T-helper 17 cell (primary cell): Measurements from ENCODE around the gene ELOVL5. TPM values are rescaled to one million over a fixed set of nuclear protein-coding genes. Genes with fewer than 3 reads are reported as not detected.
A peak's percentile ranks its signal among the peaks of the same experiment; 100 is the strongest.
"Not testable (repeated sequence)": the region's sequence is repeated elsewhere in the genome, so short reads cannot be mapped to it uniquely, and the experiment has no call there.

Source experiments
- ATAC-seq: fragments of 150-1000 bp; cut with Tn5 transposase; 2 replicates; pipeline ENCODE4 v1.10.0; 2021; ENCODE audit warnings: mild to moderate bottlenecking, moderate library complexity
- DNase-seq, 3 donors: peaks; one replicate each; pipeline versions ENCODE4 v3.0.0 to v3.0.0-alpha.2; 2020 to 2021
- H3K9me3 ChIP-seq: one replicate; pipeline ENCODE4 v1.7.0; 2013; ENCODE audit warnings: low read length, mild to moderate bottlenecking; ENCODE audit not compliant: control insufficient read depth, poor library complexity, severe bottlenecking
- H3K27ac Mint-ChIP-seq: one replicate; pipeline ENCODE4 v1.8.0; 2022; ENCODE audit warnings: mild to moderate bottlenecking, moderate library complexity, mixed read lengths
- H3K27me3 Mint-ChIP-seq: one replicate; pipeline ENCODE4 v1.8.0; 2022; ENCODE audit warnings: mixed read lengths
- H3K36me3 Mint-ChIP-seq: one replicate; pipeline ENCODE4 v1.8.0; 2022; ENCODE audit warnings: low read depth, mixed read lengths
- H3K4me1 Mint-ChIP-seq: one replicate; pipeline ENCODE4 v1.8.0; 2022; ENCODE audit warnings: mild to moderate bottlenecking, mixed read lengths
- H3K4me3 Mint-ChIP-seq: one replicate; pipeline ENCODE4 v1.8.0; 2022; ENCODE audit warnings: mild to moderate bottlenecking, moderate library complexity, mixed read lengths
- total RNA-seq, 4 donors: library from RNA in 2 of 4; stranded (reverse) in 2 of 4; gene quantifications; one replicate each; pipeline ENCODE4 v1.2.3 and lab custom pipeline; 2022 to 2026

The ELOVL5 gene
- total RNA-seq, 2 donors from 2014 or later = 121 to 147 TPM

DNA sequence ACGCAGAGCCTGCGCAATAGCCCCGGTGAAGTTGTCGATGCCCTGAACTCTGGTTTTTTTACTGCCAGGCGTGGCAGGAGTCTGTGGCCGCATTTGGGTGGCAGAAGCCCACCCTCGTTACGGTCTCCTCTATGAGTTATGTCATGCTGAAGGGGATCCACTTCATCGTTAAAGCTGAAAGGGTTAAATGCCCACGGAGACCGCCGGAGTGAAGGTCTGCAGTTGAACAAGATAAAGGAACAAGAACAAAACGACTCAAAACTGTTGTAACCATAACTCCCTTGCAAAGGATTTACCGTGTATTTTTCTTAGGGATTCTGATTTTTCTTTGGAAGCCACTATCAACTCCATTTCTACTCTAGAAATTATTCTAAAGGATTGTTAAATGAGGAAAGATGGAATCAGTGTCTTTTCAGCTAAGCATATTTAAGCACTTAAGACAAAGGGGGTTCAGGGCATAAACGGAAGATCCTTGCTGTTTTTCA, 501 bp upstream of the ELOVL5 start:
- DNase-seq = no peak
- H3K4me1 Mint-ChIP-seq = peaks cover 41% of the 10 kb centered on the region
- peak overlapping the region; percentile 95 for H3K4me3 Mint-ChIP-seq
- ATAC-seq = no peak
- no peaks in the 10 kb centered on the region for H3K9me3 ChIP-seq
- peaks cover 3% of the 10 kb centered on the region for H3K36me3 Mint-ChIP-seq
- peak overlapping the region; percentile 96 for H3K27ac Mint-ChIP-seq
- H3K27me3 Mint-ChIP-seq = no peaks in the 10 kb centered on the region

DNA sequence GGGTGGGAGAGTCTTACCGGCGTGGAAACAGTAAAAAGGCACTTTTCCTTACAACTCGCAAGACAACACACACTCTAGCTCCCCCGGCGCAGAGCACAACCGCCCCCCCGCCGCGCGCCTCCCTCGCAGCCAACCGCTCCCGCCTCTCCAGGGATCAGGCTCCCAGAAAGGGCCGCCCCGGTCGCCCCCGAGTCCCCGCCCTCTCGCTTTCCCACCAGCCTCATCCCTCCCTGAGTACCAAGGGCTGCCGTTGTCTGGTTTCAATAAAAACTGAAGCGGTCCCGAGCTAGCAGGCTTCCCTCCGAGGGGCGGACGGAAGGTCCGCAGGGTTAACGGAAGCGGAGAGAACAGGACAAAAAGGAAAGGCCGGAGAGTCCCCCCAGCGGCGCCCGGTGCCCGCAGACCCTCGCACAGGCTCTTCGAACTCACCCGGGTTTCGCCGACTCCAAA, 804 bp downstream of the ELOVL5 start:
- peak; percentile 33 to 56 (median 52) for DNase-seq
- Mint-ChIP-seq H3K4me3 (peak overlapping the region; percentile 95), H3K36me3 (peaks cover 3% of the 10 kb centered on the region), H3K4me1 (peaks cover 51% of the 10 kb centered on the region), H3K27me3 (no peaks in the 10 kb centered on the region), H3K27ac (peak overlapping the region; percentile 96)
- no peaks in the 10 kb centered on the region for H3K9me3 ChIP-seq
- peak; percentile 10 for ATAC-seq

DNA sequence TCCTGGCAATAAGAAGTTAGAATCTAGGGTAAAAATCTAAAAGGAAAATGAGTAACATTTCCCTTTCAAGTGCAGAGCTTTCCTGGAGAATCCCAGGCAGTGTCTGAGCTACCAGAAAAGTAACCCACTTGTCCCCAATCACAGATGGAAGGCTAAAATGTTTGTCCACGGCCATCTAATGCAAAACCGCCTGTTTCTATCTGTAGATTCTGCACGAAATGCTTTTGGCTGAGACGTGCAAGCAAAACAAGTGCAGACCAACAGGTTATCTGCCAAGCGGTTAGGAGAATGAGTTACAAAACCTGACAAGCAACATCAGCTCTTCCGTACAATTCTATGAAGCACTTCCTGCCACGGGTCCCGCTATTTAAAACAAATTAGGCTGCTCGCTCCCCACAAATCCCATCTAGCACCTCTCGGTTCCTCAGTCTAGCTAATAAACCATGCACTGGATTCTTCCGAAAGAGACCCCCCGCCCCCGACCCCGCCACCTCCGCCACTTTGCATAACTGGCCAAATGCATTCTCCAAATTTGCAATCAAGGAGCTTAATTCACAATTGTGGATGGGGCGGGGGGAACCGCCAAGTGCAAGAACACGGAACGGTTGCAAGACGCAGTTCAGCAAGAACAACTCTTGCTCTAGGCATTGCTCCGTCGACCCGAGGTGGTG, 1.4 kb downstream of the ELOVL5 start:
- no peaks in the 10 kb centered on the region for H3K9me3 ChIP-seq
- peak overlapping the region; percentile 96 for H3K27ac Mint-ChIP-seq
- DNase-seq = peak in 1 of 3 donors; percentile 22
- ATAC-seq = peak; percentile 12
- peaks cover 3% of the 10 kb centered on the region for H3K36me3 Mint-ChIP-seq
- H3K4me1 Mint-ChIP-seq = peaks cover 56% of the 10 kb centered on the region
- peak overlapping the region; percentile 95 for H3K4me3 Mint-ChIP-seq
- no peaks in the 10 kb centered on the region for H3K27me3 Mint-ChIP-seq

DNA sequence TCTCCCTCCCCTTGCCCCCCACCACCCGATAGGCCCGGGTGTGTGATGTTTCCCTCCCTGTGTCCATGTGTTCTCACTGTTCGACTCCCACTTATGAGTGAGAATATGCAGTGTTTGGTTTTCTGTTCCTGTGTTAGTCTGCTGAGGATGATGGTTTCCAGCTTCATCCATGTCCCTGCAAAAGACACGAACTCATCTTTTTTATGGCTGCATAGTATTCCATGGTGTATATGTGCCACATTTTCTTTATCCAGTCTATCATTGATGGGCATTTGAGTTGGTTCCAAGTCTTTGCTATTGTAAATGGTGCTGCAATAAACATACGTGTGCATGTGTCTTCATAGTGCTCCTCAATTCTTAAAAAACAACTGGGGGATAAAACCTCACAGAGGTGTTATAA, 2.7 kb downstream of the ELOVL5 start:
- H3K4me3 Mint-ChIP-seq = peak overlapping the region; percentile 95

DNA sequence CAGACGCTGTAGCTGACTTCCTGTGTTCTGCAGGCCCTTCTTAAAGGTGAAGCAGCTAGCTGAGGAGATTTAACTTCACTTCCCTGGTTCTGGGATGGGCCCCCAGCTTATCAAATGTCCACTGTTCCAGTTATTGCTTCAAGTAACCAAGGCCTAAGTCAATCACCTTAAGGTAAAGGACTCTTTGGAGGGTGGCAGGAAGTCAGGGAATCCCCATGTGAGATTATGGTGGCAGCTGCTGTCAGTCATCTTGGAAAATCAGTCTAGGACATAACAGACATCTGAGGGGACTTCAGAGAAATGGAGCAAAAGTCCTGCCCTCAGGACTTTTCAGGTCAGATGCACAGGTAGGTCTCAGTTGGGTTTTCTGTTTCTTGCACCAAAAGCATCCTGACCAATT, 3.8 kb downstream of the ELOVL5 start:
- ATAC-seq = no peak
- no peaks in the 10 kb centered on the region for H3K9me3 ChIP-seq
- peak overlapping the region; percentile 96 for H3K27ac Mint-ChIP-seq
- peaks cover 76% of the 10 kb centered on the region for H3K4me1 Mint-ChIP-seq
- H3K36me3 Mint-ChIP-seq = peaks cover 3% of the 10 kb centered on the region
- peak overlapping the region; percentile 95 for H3K4me3 Mint-ChIP-seq
- DNase-seq = no peak
- H3K27me3 Mint-ChIP-seq = no peaks in the 10 kb centered on the region

More for the DNA sequence above, 2.7 kb downstream of the ELOVL5 start:
- DNase-seq, ATAC-seq, H3K9me3 ChIP-seq, H3K27me3 Mint-ChIP-seq, H3K36me3 Mint-ChIP-seq: not testable (repeated sequence)
- peaks cover 69% of the 10 kb centered on the region for H3K4me1 Mint-ChIP-seq
- peak overlapping the region; percentile 96 for H3K27ac Mint-ChIP-seq

DNA sequence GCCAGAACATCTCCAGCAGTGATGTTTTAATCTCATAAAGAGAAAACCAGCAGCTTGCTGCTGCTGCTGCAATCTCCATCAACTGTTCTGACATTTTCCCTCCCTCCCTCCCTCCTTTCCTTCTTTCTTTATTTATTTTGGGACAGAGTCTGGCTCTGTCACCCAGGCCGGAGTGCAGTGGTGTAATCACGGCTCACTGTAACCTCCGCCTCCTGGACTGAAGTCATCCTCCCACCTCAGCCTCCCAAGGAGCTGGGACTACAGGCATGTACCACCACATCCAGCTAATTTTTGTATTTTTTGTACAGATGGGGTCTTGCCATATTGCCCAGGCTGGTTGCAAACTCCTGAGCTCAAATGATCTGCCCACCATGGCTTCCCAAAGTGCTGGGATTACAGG, 5.7 kb downstream of the ELOVL5 start:
- H3K9me3 ChIP-seq = no peaks in the 10 kb centered on the region
- DNase-seq = no peak
- Mint-ChIP-seq H3K4me3 (peak overlapping the region; percentile 95), H3K27me3 (no peaks in the 10 kb centered on the region), H3K4me1 (peaks cover 79% of the 10 kb centered on the region), H3K27ac (peak overlapping the region; percentile 96), H3K36me3 (peaks cover 3% of the 10 kb centered on the region)
- no peak for ATAC-seq

DNA sequence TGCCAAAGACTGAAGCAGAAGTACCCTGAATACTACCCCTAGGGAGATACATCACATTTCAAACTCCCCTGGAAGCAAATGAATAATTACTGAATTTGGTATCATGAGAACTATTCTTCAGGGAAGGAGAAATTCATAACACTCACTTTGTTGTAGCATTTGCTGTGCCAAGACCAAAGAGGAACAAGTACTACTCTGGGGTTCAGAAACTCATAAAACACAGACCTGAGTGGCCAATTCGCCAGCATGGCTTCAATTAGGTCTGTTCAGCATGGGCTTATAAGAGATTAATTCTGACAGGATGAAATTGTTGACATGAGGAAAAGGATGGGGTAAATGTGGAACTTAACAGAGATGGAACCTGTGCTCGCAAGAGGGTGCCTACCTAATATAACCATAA, 6.5 kb downstream of the ELOVL5 start:
- H3K36me3 Mint-ChIP-seq = peaks cover 3% of the 10 kb centered on the region
- H3K4me3 Mint-ChIP-seq = peak overlapping the region; percentile 47
- no peak for ATAC-seq
- no peaks in the 10 kb centered on the region for H3K9me3 ChIP-seq
- peaks cover 84% of the 10 kb centered on the region for H3K4me1 Mint-ChIP-seq
- no peak for DNase-seq
- no peaks in the 10 kb centered on the region for H3K27me3 Mint-ChIP-seq
- H3K27ac Mint-ChIP-seq = peak overlapping the region; percentile 96

DNA sequence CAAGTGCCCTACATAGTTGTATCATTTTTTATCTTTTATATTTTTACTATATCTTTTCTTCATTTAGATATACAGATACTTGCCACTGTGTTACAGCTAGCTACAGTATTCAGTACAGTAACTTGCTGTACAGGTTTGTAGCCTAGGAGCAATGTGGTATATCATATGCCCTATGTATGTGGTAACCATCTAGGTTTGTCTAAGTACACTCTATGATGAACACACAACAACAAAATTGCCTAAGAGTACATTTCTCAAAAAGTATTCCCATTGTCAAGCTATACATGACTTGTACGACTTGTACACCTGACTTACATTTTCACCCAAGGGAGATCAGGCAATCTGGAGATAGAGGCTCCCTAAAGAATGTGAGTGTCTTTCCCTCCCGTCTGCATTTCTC, 8.2 kb downstream of the ELOVL5 start:
- peak overlapping the region; percentile 8 for H3K4me3 Mint-ChIP-seq
- no peak overlapping the region for H3K27ac Mint-ChIP-seq
- H3K36me3 Mint-ChIP-seq = peaks cover 3% of the 10 kb centered on the region

DNA sequence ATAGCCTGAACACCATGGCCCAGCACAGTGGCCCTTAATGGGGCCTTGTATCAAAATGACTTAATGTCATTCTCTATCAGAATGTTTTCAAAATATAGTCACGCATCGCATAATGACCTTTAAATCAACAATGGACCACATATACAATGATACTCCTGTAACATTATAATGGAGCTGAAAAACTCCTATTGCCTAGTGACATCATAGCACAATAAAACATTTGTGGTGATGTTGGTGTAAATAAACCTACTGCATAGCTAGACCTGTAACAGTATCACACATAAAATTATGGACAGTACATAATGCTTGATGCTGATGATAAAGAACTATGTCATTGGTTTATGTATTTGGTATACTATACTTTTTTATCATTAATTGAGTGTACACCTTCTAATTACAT, 9.3 kb downstream of the ELOVL5 start:
- Mint-ChIP-seq H3K36me3 (peaks cover 3% of the 10 kb centered on the region), H3K4me3 (no peak overlapping the region), H3K27ac (peak overlapping the region; percentile 99), H3K4me1 (peaks cover 88% of the 10 kb centered on the region), H3K27me3 (no peaks in the 10 kb centered on the region)
- ATAC-seq (no peak), DNase-seq (no peak)
- H3K9me3 ChIP-seq = no peaks in the 10 kb centered on the region

More for the DNA sequence above, 8.2 kb downstream of the ELOVL5 start:
- H3K9me3 ChIP-seq = no peaks in the 10 kb centered on the region
- H3K4me1 Mint-ChIP-seq = peaks cover 88% of the 10 kb centered on the region
- DNase-seq (no peak), ATAC-seq (no peak)
- no peaks in the 10 kb centered on the region for H3K27me3 Mint-ChIP-seq

DNA sequence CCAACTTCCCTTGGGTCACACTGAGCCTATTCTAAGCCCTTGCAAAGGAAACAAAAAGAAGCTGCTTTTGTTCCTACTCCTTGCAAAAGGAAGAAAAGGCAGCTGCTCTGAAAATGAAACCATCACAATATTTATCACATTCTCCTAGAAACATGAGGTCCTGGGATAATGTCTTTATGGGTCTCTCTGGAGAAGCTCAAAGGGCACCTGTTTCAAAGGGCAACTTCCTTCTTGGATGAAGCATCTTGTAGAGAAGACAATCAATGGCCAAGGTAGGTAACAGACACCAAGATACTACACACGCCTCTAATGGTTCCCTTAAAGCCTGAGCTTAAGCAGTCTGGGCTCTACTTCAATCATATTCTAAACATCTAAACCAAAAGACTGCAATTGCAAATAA, 10.4 kb downstream of the ELOVL5 start:
- peak overlapping the region; percentile 66 for H3K4me3 Mint-ChIP-seq
- H3K27ac Mint-ChIP-seq = peak overlapping the region; percentile 99
- peaks cover 3% of the 10 kb centered on the region for H3K36me3 Mint-ChIP-seq
- H3K27me3 Mint-ChIP-seq = no peaks in the 10 kb centered on the region
- no peaks in the 10 kb centered on the region for H3K9me3 ChIP-seq
- H3K4me1 Mint-ChIP-seq = peaks cover 85% of the 10 kb centered on the region
- ATAC-seq (no peak), DNase-seq (no peak)

DNA sequence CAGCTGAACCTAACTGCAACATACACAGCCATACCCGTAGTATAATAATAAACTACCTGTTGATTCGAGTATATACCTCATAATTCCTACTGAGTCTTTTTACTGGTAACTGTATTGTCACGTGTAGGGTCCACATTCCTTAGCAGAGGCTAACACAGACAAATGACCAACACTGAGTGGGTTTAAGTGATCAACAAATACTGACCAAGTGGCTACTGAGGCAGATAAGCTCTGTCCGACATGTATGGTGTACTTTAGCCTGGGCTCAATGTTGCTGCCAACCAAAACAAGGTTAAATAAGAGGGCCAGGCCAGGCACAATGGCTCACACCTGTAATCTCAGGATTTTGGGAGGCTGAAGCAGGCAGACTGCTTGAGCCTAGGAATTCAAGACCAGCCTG, 12.7 kb downstream of the ELOVL5 start:
- ATAC-seq = no peak
- Mint-ChIP-seq H3K27ac (peak overlapping the region; percentile 99), H3K36me3 (peaks cover 7% of the 10 kb centered on the region), H3K27me3 (no peaks in the 10 kb centered on the region), H3K4me1 (peaks cover 74% of the 10 kb centered on the region), H3K4me3 (peak overlapping the region; percentile 93)
- no peaks in the 10 kb centered on the region for H3K9me3 ChIP-seq
- DNase-seq = no peak

DNA sequence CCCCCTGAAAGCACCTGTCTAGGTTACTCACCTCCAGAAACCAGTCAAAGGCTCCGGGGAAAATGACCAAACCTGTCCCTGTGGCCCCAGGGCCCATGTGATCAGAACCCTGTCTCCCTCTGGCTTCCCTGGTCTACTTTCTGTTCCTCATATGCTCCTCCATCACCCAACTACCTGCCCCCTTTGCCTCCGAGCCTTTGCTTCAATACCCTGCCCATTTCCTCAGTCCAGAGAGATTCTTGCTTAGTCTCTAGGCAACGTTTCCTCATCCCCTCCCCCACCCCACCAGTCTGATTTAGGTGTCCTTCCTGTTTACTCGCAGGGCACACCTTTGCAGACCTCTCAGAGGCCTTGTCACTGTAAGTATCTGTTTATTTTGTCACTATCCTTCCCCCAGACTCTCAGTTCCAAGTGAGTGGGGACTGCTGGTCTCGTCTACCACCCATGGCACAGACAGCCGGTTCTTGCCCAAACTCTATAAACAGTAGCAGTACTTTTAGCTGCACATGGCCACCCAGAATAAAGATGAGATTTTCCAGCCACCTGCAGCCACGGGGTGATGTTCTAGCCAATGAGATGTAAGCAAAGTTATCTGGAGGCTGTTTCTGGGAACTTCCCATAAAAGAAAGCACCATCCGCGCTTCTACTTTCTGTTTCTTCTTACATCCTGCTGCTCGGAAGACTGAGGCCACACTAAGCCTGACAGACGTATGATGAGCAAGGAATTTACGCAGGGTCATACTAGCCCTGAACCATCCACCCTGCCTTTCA, 13.3 kb downstream of the ELOVL5 start:
- H3K27me3 Mint-ChIP-seq = no peaks in the 10 kb centered on the region
- peaks cover 71% of the 10 kb centered on the region for H3K4me1 Mint-ChIP-seq
- DNase-seq = peak; percentile 40 to 62 (median 58)
- no peaks in the 10 kb centered on the region for H3K9me3 ChIP-seq
- peak overlapping the region; percentile 93 for H3K4me3 Mint-ChIP-seq
- peak; percentile 85 for ATAC-seq
- H3K27ac Mint-ChIP-seq = peak overlapping the region; percentile 99
- H3K36me3 Mint-ChIP-seq = peaks cover 7% of the 10 kb centered on the region
